ENCODE data around the gene MOB3C. TPM values are rescaled to one million over a fixed set of nuclear protein-coding genes. Genes with fewer than 3 reads are reported as not detected.

The MOB3C gene
- polyA plus RNA-seq, 3 donors: 5.3 to 18.1 (median 6.1) TPM

GRCh38 chr1:46605232-46605631 lies 11.4 kb downstream of the MOB3C start:
- no peaks in the 10 kb centered on the region for H3K9me3 ChIP-seq (replicated peaks in 1 of 2; ENCODE audit: control insufficient read depth in 1 of 2, insufficient read depth in 1 of 2, low read length in 2 of 2)
- intact Hi-C loops (cut with micrococcal nuclease): no loop called here
- H3K9me3 Mint-ChIP-seq: no peaks in the 10 kb centered on the region
- no peak overlapping the region for H3K4me3 ChIP-seq (replicated peaks in 1 of 3; ENCODE audit: low read depth in 2 of 3, low read length in 3 of 3)
- DNase-seq: no peak
- H3K27me3 ChIP-seq (ENCODE audit: control insufficient read depth in 2 of 2, insufficient read depth in 2 of 2, low read length in 2 of 2): no peaks in the 10 kb centered on the region
- no peaks in the 10 kb centered on the region for H3K27me3 Mint-ChIP-seq (ENCODE audit: low read depth in 3 of 3)
- no peak overlapping the region for H3K27ac ChIP-seq (ENCODE audit: low read depth in 1 of 2, low read length in 2 of 2)
- peaks cover 52 to 56% of the 10 kb centered on the region in 2 donors for H3K36me3 Mint-ChIP-seq
- no peak overlapping the region for H3K4me2 ChIP-seq (replicated peaks; ENCODE audit: extremely low read depth, low read length, poor library complexity, severe bottlenecking)
- TF ChIP-seq, protein P1, sequence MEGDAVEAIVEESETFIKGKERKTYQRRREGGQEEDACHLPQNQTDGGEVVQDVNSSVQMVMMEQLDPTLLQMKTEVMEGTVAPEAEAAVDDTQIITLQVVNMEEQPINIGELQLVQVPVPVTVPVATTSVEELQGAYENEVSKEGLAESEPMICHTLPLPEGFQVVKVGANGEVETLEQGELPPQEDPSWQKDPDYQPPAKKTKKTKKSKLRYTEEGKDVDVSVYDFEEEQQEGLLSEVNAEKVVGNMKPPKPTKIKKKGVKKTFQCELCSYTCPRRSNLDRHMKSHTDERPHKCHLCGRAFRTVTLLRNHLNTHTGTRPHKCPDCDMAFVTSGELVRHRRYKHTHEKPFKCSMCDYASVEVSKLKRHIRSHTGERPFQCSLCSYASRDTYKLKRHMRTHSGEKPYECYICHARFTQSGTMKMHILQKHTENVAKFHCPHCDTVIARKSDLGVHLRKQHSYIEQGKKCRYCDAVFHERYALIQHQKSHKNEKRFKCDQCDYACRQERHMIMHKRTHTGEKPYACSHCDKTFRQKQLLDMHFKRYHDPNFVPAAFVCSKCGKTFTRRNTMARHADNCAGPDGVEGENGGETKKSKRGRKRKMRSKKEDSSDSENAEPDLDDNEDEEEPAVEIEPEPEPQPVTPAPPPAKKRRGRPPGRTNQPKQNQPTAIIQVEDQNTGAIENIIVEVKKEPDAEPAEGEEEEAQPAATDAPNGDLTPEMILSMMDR (IDR thresholded peaks at IDR 0.05): no peak
- H2AFZ ChIP-seq (ENCODE audit: insufficient read depth, low read depth, low read length, poor library complexity, severe bottlenecking): no peak overlapping the region
- H3K4me1 ChIP-seq (ENCODE audit: control insufficient read depth in 1 of 2, insufficient read depth in 2 of 2, low read length in 2 of 2): peaks cover 37 to 50% of the 10 kb centered on the region in 2 donors
- H3K4me1 Mint-ChIP-seq: peaks cover 50% of the 10 kb centered on the region
- WGBS (ENCODE audit: insufficient coverage): no CpG with 5 or more reads among the region's 2 CpGs
- peaks cover 24 to 29% of the 10 kb centered on the region in 2 donors for H3K36me3 ChIP-seq (replicated peaks in 1 of 2; ENCODE audit: control insufficient read depth in 1 of 2, insufficient read depth in 2 of 2, low read length in 2 of 2)
- peaks cover 45% of the 10 kb centered on the region for H4K20me1 ChIP-seq (ENCODE audit: insufficient read depth, low read length)
- H3K4me3 Mint-ChIP-seq: no peak overlapping the region
- H3K79me2 ChIP-seq (ENCODE audit: insufficient read depth, low read length): peaks cover 38% of the 10 kb centered on the region
- peak overlapping the region in 3 of 7 donors; percentile 30 to 41 (median 40) for H3K27ac Mint-ChIP-seq
- H3K9ac ChIP-seq (ENCODE audit: insufficient read depth, low read length, poor library complexity, severe bottlenecking): no peak overlapping the region

DNA sequence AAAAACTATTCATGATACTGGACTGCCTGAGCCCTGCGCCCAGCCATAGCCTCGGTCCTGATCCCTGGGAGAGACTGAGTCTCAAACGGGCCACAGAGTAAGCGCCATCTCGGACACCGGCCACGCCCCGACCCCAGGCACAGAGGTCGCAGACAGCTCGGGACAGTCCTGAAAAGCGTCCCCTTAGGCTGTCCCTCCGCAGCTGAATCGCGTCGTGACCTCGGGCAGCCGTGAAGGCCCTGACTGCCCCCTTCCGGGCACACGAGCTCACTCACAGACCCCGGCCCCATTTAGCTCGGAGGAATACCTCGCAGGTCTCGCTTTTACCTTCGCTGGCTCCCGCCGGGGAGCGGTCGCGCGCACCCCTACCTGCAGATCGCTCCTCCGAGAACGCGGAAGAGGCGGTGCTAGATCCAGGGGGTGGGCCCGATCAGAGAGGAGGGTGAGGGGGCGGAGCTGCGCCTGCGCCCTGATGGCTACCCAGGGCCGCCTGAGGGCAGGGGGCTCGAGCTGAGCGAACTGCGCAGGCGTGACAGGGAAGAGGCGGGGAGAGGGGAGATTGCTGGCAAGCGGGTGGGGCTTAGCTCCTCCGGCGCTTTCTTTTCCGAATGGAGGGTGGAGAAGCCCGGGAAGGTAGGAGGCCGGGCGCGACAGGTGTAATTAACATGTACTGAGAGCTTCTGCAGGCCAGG lies 12.6 kb downstream of the MOB3C start, which contains the start of gene MKNK1:
MKNK1 (minus strand) TSS at position 411 of the 692 bp plus-strand sequence. CDS start 20,941 bp downstream, outside the sequence.
- Mint-ChIP-seq H3K9me3 (no peaks in the 10 kb centered on the region), H3K4me1 (peaks cover 63% of the 10 kb centered on the region)
- intact Hi-C loops (cut with micrococcal nuclease): no loop called here

More for the DNA sequence above, 12.6 kb downstream of the MOB3C start, which contains the start of gene MKNK1:
- Histone ChIP-seq H3K9ac (ENCODE audit: insufficient read depth, low read length, poor library complexity, severe bottlenecking) (peak within 1 kb of the TSS; percentile 83), H3K79me2 (ENCODE audit: insufficient read depth, low read length) (peaks cover 50% of the 10 kb centered on the region), H3K27ac (ENCODE audit: low read depth in 1 of 2, low read length in 2 of 2) (peak within 1 kb of the TSS; percentile 63 to 86), H2AFZ (ENCODE audit: insufficient read depth, low read depth, low read length, poor library complexity, severe bottlenecking) (peak within 1 kb of the TSS; percentile 89), H3K36me3 (replicated peaks in 1 of 2; ENCODE audit: control insufficient read depth in 1 of 2, insufficient read depth in 2 of 2, low read length in 2 of 2) (peaks cover 12 to 17% of the 10 kb centered on the region in 2 donors), H3K9me3 (replicated peaks in 1 of 2; ENCODE audit: control insufficient read depth in 1 of 2, insufficient read depth in 1 of 2, low read length in 2 of 2) (no peaks in the 10 kb centered on the region), H3K4me2 (replicated peaks; ENCODE audit: extremely low read depth, low read length, poor library complexity, severe bottlenecking) (peak within 1 kb of the TSS; percentile 93), H3K4me1 (ENCODE audit: control insufficient read depth in 1 of 2, insufficient read depth in 2 of 2, low read length in 2 of 2) (peaks cover 41 to 62% of the 10 kb centered on the region in 2 donors), H3K27me3 (ENCODE audit: control insufficient read depth in 2 of 2, insufficient read depth in 2 of 2, low read length in 2 of 2) (no peaks in the 10 kb centered on the region), H4K20me1 (ENCODE audit: insufficient read depth, low read length) (peaks cover 42% of the 10 kb centered on the region), H3K4me3 (replicated peaks in 1 of 3; ENCODE audit: low read depth in 2 of 3, low read length in 3 of 3) (peak within 1 kb of the TSS; percentile 88 to 98 (median 96))
- Mint-ChIP-seq H3K27ac (peak within 1 kb of the TSS; percentile 84 to 97 (median 87)), H3K36me3 (peaks cover 46 to 50% of the 10 kb centered on the region in 2 donors), H3K27me3 (ENCODE audit: low read depth in 3 of 3) (no peaks in the 10 kb centered on the region), H3K4me3 (peak within 1 kb of the TSS; percentile 92 to 94)
- DNase-seq: peak; percentile 91 to 95 (median 93)
- WGBS (ENCODE audit: insufficient coverage): under 1% methylated on average over 50 of the region's 53 CpGs
- TF ChIP-seq, protein P1 (IDR thresholded peaks at IDR 0.05): no peak
